PC-3 (cell line): Measurements from ENCODE around the gene SUSD3. TPM values are rescaled to one million over a fixed set of nuclear protein-coding genes. Genes with fewer than 3 reads are reported as not detected.

Experiments used
- ATAC-seq: fragments of 200-7000 bp; cut with Tn5 transposase; 2 replicates; pipeline ENCODE4 v1.9.1; 2020; ENCODE audit warnings: mild to moderate bottlenecking, moderate library complexity
- BruUV-seq: library from RNA; stranded (reverse); fragments of 400-500 nt; replicated peaks from 2 replicates; lab custom pipeline; 2021; lab: Mats Ljungman, UMichigan
- CTCF ChIA-PET: fragments of 300-600 bp; sonication (Branson Sonifier 250); formaldehyde crosslinking; loops from one replicate; lab custom pipeline; 2022; ENCODE audit warnings: antibody characterized with exemption; lab: Charles Lee
- POLR2A ChIA-PET: fragments of 300-600 bp; sonication (Branson Sonifier 250); formaldehyde crosslinking; loops from one replicate; lab custom pipeline; 2022; ENCODE audit warnings: antibody characterized with exemption; ENCODE audit not compliant: unreplicated experiment; lab: Charles Lee
- DNase-seq: peaks from one replicate; pipeline ENCODE4 v3.0.0-alpha.2; 2015
- H2AFZ ChIP-seq: fragments of 300-600 bp; sonication (generic); 2 replicates; pipeline ENCODE4 v1.6.0; 2016; ENCODE audit warnings: antibody characterized with exemption, low read length
- H3F3A ChIP-seq: fragments of 300-600 bp; sonication (generic); one replicate; pipeline ENCODE4 v1.6.0; 2017; ENCODE audit warnings: antibody characterized with exemption, low read length, control low read depth, mild to moderate bottlenecking; ENCODE audit not compliant: unreplicated experiment
- H3K27ac ChIP-seq: fragments of 300-600 bp; sonication (generic); 2 replicates; pipeline ENCODE4 v1.5.1; 2016; ENCODE audit warnings: mild to moderate bottlenecking, low read length
- H3K27me3 ChIP-seq: fragments of 300-600 bp; sonication (generic); 2 replicates; pipeline ENCODE4 v1.6.1; 2016; ENCODE audit warnings: low read length, mixed read lengths
- H3K36me3 ChIP-seq: fragments of 300-600 bp; sonication (generic); 2 replicates; pipeline ENCODE4 v1.6.1; 2016; ENCODE audit warnings: low read depth, mixed run types, low read length, mixed read lengths
- H3K4me1 ChIP-seq: fragments of 300-600 bp; sonication (generic); 2 replicates; pipeline ENCODE4 v1.5.1; 2016; ENCODE audit warnings: low read length; ENCODE audit not compliant: insufficient read depth
- H3K4me2 ChIP-seq: fragments of 300-600 bp; sonication (generic); 2 replicates; pipeline ENCODE4 v1.6.0; 2016; ENCODE audit warnings: low read length
- H3K4me3 ChIP-seq: fragments of 300-600 bp; sonication (generic); 2 replicates; pipeline ENCODE4 v1.5.1; 2016; ENCODE audit warnings: mild to moderate bottlenecking, low read length, mixed read lengths
- H3K79me2 ChIP-seq: fragments of 300-600 bp; sonication (generic); 2 replicates; pipeline ENCODE4 v1.6.1; 2017; ENCODE audit warnings: low read length, mixed read lengths
- H3K9ac ChIP-seq: fragments of 300-600 bp; sonication (generic); 2 replicates; pipeline ENCODE4 v1.6.0; 2016; ENCODE audit warnings: mild to moderate bottlenecking, low read length
- H3K9me2 ChIP-seq: fragments of 300-600 bp; sonication (generic); replicated peaks from 2 replicates; pipeline ENCODE4 v1.6.1; 2016; ENCODE audit warnings: mixed run types, low read length, mixed read lengths
- H3K9me3 ChIP-seq: fragments of 300-600 bp; sonication (generic); 2 replicates; pipeline ENCODE4 v1.6.1; 2016; ENCODE audit warnings: low read length, mixed read lengths
- H4K20me1 ChIP-seq: fragments of 300-600 bp; sonication (generic); 2 replicates; pipeline ENCODE4 v1.6.1; 2016; ENCODE audit warnings: low read length, mixed read lengths
- CTCF ChIP-seq: fragments of 300-600 bp; sonication (generic); conservative IDR thresholded peaks from 2 replicates; pipeline ENCODE4 v1.5.1; 2017; ENCODE audit warnings: antibody characterized with exemption, low read depth, mild to moderate bottlenecking, low read length
- EZH2 ChIP-seq: fragments of 300-600 bp; sonication (generic); IDR thresholded peaks from one replicate; pipeline ENCODE4 v1.6.1; 2017; ENCODE audit warnings: antibody characterized with exemption, mild to moderate bottlenecking, low read length; ENCODE audit not compliant: unreplicated experiment
- EZH2phosphoT487 ChIP-seq: fragments of 300-600 bp; sonication (generic); IDR thresholded peaks from 2 replicates; pipeline ENCODE4 v1.6.1; 2018; ENCODE audit warnings: mild to moderate bottlenecking, antibody characterized with exemption, low read length, borderline replicate concordance
- intact Hi-C: fragments of 100-400 bp; cut with micrococcal nuclease; formaldehyde crosslinking; loops from 2 replicates; pipeline ENCODE4 v1.9.0; 2023
- total RNA-seq: library from RNA; depleted of rRNA; stranded (reverse); fragments of >200 nt; gene quantifications from 2 replicates; pipeline ENCODE4 v1.2.3, GENCODE V29; 2014

SUSD3 gene
- total RNA-seq, 1 experiment from 2014 or later, result 13.4 TPM

DNA sequence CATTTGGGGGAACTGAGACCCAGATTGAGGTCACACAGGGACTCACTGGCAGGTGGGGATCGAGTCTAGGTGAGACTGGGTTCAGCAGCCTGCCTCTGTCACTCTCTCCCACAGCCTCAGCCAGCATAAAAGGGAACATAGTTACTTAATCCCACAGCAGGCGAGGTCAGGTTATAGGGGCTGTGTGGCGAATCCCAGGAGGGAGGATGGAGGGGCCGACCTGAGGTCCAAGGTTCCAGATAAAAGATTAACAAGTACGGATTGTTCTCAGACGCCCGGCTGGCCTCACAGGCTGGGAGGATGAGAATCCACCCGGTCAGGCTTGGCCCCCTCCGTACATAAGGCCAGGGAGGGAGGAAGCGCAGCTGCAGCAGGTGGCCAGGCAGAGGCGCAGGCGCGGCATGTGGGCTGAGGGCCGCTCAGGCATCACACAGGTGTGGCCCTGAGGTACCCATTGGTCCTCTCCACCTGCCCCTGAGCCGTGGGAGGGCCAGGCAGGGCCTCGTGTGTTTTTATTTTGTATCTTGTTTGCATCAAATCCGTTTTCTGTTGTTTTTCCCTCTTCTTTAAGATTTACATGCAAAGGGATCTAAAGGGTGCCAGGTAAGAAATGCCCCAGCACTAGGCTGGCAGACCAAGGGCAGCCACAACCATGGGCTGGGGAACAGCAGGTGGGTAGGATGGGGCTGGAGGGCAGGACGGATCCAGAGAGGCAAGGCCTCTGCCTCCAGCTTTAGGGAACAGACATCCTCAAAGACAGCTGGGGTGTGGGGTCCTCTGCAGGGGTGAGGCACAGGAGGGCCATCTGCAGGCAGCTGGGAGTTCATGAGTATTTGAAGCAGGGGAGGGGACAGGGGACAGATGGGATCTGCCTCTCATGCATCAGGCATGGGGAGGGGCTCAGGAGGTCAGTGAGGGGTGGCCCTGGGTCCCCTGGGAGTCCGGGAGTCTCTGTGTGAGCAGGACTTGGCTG, 3.6 kb downstream of the SUSD3 start:
- no peak for TF ChIP-seq EZH2phosphoT487
- TF ChIP-seq CTCF, result no peak
- no peak for TF ChIP-seq EZH2
- Histone ChIP-seq H2AFZ (no peak overlapping the region), H3K9me3 (no peaks in the 10 kb centered on the region), H3K27ac (no peak overlapping the region), H3K4me3 (no peak overlapping the region), H3K9me2 (no peaks in the 10 kb centered on the region), H3K27me3 (no peaks in the 10 kb centered on the region), H3K79me2 (peaks cover 11% of the 10 kb centered on the region), H3K4me2 (no peak overlapping the region), H3F3A (no peaks in the 10 kb centered on the region), H3K9ac (no peak overlapping the region), H3K4me1 (peaks cover 27% of the 10 kb centered on the region), H3K36me3 (no peaks in the 10 kb centered on the region), H4K20me1 (no peaks in the 10 kb centered on the region)
- POLR2A ChIA-PET, result no interaction called here
- ATAC-seq (no peak), DNase-seq (no peak)
- intact Hi-C loops, result loop anchor here (2.0 kb wide), 1 partner anchor 37 kb away; no protein-coding TSS in a partner anchor
- CTCF ChIA-PET, result no interaction called here
- BruUV-seq, result no TSS peak

DNA sequence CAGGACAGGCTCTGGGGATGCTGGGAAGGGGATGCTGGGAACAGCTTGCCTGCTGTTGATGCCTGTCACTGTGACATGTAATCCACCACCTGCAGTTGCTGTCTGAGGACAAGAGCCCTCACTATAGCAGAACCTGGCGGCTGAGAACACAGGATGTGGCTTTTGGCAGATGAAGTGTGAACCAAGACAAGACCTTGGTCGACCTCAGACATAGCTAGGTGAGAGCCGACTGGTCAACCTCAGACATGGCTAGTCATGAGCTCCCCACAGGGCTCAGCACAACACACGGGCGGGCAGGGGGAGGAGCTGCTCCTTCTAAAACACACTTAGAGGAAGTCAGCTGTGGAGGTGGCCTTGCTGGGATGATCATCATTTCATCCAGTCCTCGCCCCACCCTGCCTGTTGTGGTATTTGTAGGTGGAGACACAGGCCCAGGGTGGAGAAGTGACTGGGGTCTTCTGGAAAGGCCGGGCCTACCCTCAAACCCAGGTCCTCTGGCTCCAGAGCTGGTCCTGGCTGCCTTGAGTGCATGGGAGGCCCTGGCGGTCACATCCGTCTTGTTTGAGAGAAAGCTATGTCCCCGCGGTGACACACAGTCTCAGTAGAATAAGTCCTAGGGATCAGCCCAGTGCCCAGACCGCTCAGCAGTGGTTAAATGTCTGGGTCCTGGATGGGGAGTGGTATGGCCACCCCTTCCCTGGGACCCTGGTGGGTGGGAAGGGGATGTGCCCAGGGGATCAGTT, 6.1 kb downstream of the SUSD3 start:
- ChIA-PET POLR2A (no interaction called here), CTCF (no interaction called here)
- no peak overlapping the region for H3K4me2 ChIP-seq
- H3F3A ChIP-seq, result no peaks in the 10 kb centered on the region
- H3K9ac ChIP-seq, result no peak overlapping the region
- no peaks in the 10 kb centered on the region for H3K27me3 ChIP-seq
- H4K20me1 ChIP-seq, result no peaks in the 10 kb centered on the region
- H3K4me3 ChIP-seq, result no peak overlapping the region
- H3K9me2 ChIP-seq, result no peaks in the 10 kb centered on the region
- ATAC-seq, result no peak
- peaks cover 10% of the 10 kb centered on the region for H3K79me2 ChIP-seq
- DNase-seq, result no peak
- H3K36me3 ChIP-seq, result no peaks in the 10 kb centered on the region
- no peaks in the 10 kb centered on the region for H3K9me3 ChIP-seq
- no TSS peak for BruUV-seq
- intact Hi-C loops, result no loop called here
- no peak overlapping the region for H3K27ac ChIP-seq
- TF ChIP-seq EZH2phosphoT487 (no peak), EZH2 (no peak), CTCF (no peak)
- H2AFZ ChIP-seq, result no peak overlapping the region
- peaks cover 22% of the 10 kb centered on the region for H3K4me1 ChIP-seq
